WTC11 (cell line): ENCODE data around the gene INAFM2. TPM values are rescaled to one million over a fixed set of nuclear protein-coding genes. Genes with fewer than 3 reads are reported as not detected.

Source experiments
- ATAC-seq: fragments of 200-7000 bp; cut with Tn5 transposase; 2 replicates; pipeline ENCODE4 v1.10.0; 2021; ENCODE audit warnings: mild to moderate bottlenecking, moderate library complexity
- CTCF ChIA-PET: fragments of 300-600 bp; sonication (Branson Sonifier 250); formaldehyde crosslinking; loops from one replicate; lab custom pipeline; 2021; ENCODE audit warnings: antibody characterized with exemption; lab: Charles Lee
- POLR2A ChIA-PET: fragments of 350-600 bp; sonication (Branson Sonifier 250); formaldehyde crosslinking; loops from one replicate; lab custom pipeline; 2021; ENCODE audit warnings: antibody characterized with exemption; lab: Charles Lee
- DNase-seq: peaks from one replicate; pipeline ENCODE4 v3.0.0; 2021; ENCODE audit warnings: low spot score
- H3K27ac Mint-ChIP-seq: 2 replicates; pipeline ENCODE4 v1.8.0; 2021; ENCODE audit warnings: mixed read lengths
- H3K27me3 Mint-ChIP-seq: 2 replicates; pipeline ENCODE4 v1.8.0; 2021; ENCODE audit warnings: low read depth, mild to moderate bottlenecking, moderate library complexity, mixed read lengths
- H3K36me3 Mint-ChIP-seq: 2 replicates; pipeline ENCODE4 v1.8.0; 2021; ENCODE audit warnings: mixed read lengths
- H3K4me1 Mint-ChIP-seq: 2 replicates; pipeline ENCODE4 v1.8.0; 2022; ENCODE audit warnings: mixed read lengths
- H3K4me3 Mint-ChIP-seq: 2 replicates; pipeline ENCODE4 v1.8.0; 2021; ENCODE audit warnings: mild to moderate bottlenecking, moderate library complexity, mixed read lengths
- H3K9me3 Mint-ChIP-seq: 2 replicates; pipeline ENCODE4 v1.8.0; 2021; ENCODE audit warnings: mixed read lengths
- CREB1 ChIP-seq: sonication (generic); formaldehyde crosslinking; IDR thresholded peaks from 2 replicates; pipeline ENCODE4 v1.8.0; 2023; ENCODE audit warnings: mild to moderate bottlenecking, missing genetic modification reagents
- FOXK1 ChIP-seq: sonication (generic); formaldehyde crosslinking; IDR thresholded peaks from 2 replicates; pipeline ENCODE4 v1.8.0; 2022; ENCODE audit warnings: mild to moderate bottlenecking, moderate library complexity, missing genetic modification reagents
- NFE2L1 ChIP-seq: sonication (generic); formaldehyde crosslinking; IDR thresholded peaks from 2 replicates; pipeline ENCODE4 v1.8.1; 2023; ENCODE audit warnings: missing genetic modification reagents
- OVOL2 ChIP-seq: fragments of 250-450 bp; sonication (Bioruptor Pico); IDR thresholded peaks from 2 replicates; pipeline ENCODE4 v1.9.0; 2021; ENCODE audit warnings: mild to moderate bottlenecking, borderline replicate concordance
- RORB ChIP-seq: fragments of 250-450 bp; sonication (Bioruptor Pico); IDR thresholded peaks from 2 replicates; pipeline ENCODE4 v1.9.0; 2021; ENCODE audit warnings: mild to moderate bottlenecking
- ZNF317 ChIP-seq: sonication (generic); formaldehyde crosslinking; IDR thresholded peaks from 2 replicates; pipeline ENCODE4 v1.8.1; 2023; ENCODE audit warnings: low read depth, mild to moderate bottlenecking, moderate library complexity, missing genetic modification reagents, borderline replicate concordance
- ZNF416 ChIP-seq: fragments of 250-450 bp; sonication (Bioruptor Pico); IDR thresholded peaks from 2 replicates; pipeline ENCODE4 v1.9.0; 2021; ENCODE audit warnings: mild to moderate bottlenecking, inconsistent platforms
- total RNA-seq: library from RNA; stranded (reverse); gene quantifications from 3 replicates; pipeline ENCODE4 v1.2.3, GENCODE V29; 2021
- TF ChIP-seq, protein P1 (sequence below): fragments of 250-450 bp; sonication (Bioruptor Pico); IDR thresholded peaks from 2 replicates; pipeline ENCODE4 v1.9.0; 2021; ENCODE audit warnings: mild to moderate bottlenecking, borderline replicate concordance
- TF ChIP-seq, protein P2 (sequence below): fragments of 250-450 bp; sonication (Bioruptor Pico); IDR thresholded peaks from 2 replicates; pipeline ENCODE4 v1.9.0; 2021; ENCODE audit warnings: mild to moderate bottlenecking
- TF ChIP-seq, protein P3 (sequence below): sonication (generic); formaldehyde crosslinking; IDR thresholded peaks from 2 replicates; pipeline ENCODE4 v1.8.1; 2023; ENCODE audit warnings: mild to moderate bottlenecking, moderate library complexity, missing genetic modification reagents
- TF ChIP-seq, protein P4 (sequence below): sonication (generic); formaldehyde crosslinking; IDR thresholded peaks from 2 replicates; pipeline ENCODE4 v1.8.1; 2022; ENCODE audit warnings: mild to moderate bottlenecking, moderate library complexity, missing genetic modification reagents
- TF ChIP-seq, protein P5 (sequence below): sonication (generic); formaldehyde crosslinking; IDR thresholded peaks from 2 replicates; pipeline ENCODE4 v1.8.1; 2022; ENCODE audit warnings: mild to moderate bottlenecking, missing genetic modification reagents, moderate library complexity, borderline replicate concordance
- TF ChIP-seq, protein P6 (sequence below): fragments of 200-600 bp; IDR thresholded peaks from 2 replicates; pipeline ENCODE4 v1.8.0; 2022; ENCODE audit warnings: antibody characterized with exemption
- TF ChIP-seq, protein P7 (sequence below): sonication (generic); formaldehyde crosslinking; IDR thresholded peaks from 2 replicates; pipeline ENCODE4 v1.8.0; 2023; ENCODE audit warnings: missing genetic modification reagents
- TF ChIP-seq, protein P8 (sequence below): sonication (generic); formaldehyde crosslinking; conservative IDR thresholded peaks from 2 replicates; pipeline ENCODE4 v1.8.1; 2022; ENCODE audit warnings: mild to moderate bottlenecking, missing genetic modification reagents
- TF ChIP-seq, protein P9 (sequence below): sonication (generic); formaldehyde crosslinking; IDR thresholded peaks from 2 replicates; pipeline ENCODE4 v1.8.1; 2023; ENCODE audit warnings: mild to moderate bottlenecking, missing genetic modification reagents, moderate library complexity

Gene INAFM2
- total RNA-seq, 1 experiment from 2014 or later, result 34.2 TPM

DNA sequence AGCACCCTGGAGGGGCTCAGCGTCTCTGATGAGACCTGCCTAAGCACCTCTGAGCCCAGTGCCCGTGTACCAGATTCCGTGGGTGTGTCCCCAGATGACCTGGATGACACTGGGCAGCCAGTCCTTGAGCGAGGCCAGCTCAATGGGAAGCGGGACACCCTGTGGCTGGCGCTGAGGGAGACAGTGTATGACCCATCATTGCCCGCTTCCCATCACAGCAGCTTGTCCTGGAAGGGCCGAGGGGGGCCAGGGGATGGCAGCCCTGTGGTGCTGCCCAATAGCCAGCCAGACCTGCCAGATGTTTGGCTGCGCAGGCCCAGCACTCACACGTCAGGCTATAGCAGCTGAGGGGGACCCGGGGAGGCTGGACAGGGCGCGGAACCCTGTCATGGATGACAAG lies 46.5 kb downstream of the INAFM2 start (continued):
- TF ChIP-seq, protein P1, sequence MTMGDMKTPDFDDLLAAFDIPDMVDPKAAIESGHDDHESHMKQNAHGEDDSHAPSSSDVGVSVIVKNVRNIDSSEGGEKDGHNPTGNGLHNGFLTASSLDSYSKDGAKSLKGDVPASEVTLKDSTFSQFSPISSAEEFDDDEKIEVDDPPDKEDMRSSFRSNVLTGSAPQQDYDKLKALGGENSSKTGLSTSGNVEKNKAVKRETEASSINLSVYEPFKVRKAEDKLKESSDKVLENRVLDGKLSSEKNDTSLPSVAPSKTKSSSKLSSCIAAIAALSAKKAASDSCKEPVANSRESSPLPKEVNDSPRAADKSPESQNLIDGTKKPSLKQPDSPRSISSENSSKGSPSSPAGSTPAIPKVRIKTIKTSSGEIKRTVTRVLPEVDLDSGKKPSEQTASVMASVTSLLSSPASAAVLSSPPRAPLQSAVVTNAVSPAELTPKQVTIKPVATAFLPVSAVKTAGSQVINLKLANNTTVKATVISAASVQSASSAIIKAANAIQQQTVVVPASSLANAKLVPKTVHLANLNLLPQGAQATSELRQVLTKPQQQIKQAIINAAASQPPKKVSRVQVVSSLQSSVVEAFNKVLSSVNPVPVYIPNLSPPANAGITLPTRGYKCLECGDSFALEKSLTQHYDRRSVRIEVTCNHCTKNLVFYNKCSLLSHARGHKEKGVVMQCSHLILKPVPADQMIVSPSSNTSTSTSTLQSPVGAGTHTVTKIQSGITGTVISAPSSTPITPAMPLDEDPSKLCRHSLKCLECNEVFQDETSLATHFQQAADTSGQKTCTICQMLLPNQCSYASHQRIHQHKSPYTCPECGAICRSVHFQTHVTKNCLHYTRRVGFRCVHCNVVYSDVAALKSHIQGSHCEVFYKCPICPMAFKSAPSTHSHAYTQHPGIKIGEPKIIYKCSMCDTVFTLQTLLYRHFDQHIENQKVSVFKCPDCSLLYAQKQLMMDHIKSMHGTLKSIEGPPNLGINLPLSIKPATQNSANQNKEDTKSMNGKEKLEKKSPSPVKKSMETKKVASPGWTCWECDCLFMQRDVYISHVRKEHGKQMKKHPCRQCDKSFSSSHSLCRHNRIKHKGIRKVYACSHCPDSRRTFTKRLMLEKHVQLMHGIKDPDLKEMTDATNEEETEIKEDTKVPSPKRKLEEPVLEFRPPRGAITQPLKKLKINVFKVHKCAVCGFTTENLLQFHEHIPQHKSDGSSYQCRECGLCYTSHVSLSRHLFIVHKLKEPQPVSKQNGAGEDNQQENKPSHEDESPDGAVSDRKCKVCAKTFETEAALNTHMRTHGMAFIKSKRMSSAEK (CRISPR knock-in tag), result no peak
- TF ChIP-seq OVOL2 (CRISPR knock-in tag), result no peak
- TF ChIP-seq, protein P2, sequence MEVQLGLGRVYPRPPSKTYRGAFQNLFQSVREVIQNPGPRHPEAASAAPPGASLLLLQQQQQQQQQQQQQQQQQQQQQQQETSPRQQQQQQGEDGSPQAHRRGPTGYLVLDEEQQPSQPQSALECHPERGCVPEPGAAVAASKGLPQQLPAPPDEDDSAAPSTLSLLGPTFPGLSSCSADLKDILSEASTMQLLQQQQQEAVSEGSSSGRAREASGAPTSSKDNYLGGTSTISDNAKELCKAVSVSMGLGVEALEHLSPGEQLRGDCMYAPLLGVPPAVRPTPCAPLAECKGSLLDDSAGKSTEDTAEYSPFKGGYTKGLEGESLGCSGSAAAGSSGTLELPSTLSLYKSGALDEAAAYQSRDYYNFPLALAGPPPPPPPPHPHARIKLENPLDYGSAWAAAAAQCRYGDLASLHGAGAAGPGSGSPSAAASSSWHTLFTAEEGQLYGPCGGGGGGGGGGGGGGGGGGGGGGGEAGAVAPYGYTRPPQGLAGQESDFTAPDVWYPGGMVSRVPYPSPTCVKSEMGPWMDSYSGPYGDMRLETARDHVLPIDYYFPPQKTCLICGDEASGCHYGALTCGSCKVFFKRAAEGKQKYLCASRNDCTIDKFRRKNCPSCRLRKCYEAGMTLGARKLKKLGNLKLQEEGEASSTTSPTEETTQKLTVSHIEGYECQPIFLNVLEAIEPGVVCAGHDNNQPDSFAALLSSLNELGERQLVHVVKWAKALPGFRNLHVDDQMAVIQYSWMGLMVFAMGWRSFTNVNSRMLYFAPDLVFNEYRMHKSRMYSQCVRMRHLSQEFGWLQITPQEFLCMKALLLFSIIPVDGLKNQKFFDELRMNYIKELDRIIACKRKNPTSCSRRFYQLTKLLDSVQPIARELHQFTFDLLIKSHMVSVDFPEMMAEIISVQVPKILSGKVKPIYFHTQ (CRISPR knock-in tag), result no peak
- TF ChIP-seq, protein P3, sequence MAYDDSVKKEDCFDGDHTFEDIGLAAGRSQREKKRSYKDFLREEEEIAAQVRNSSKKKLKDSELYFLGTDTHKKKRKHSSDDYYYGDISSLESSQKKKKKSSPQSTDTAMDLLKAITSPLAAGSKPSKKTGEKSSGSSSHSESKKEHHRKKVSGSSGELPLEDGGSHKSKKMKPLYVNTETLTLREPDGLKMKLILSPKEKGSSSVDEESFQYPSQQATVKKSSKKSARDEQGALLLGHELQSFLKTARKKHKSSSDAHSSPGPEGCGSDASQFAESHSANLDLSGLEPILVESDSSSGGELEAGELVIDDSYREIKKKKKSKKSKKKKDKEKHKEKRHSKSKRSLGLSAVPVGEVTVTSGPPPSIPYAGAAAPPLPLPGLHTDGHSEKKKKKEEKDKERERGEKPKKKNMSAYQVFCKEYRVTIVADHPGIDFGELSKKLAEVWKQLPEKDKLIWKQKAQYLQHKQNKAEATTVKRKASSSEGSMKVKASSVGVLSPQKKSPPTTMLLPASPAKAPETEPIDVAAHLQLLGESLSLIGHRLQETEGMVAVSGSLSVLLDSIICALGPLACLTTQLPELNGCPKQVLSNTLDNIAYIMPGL (CRISPR knock-in tag), result no peak
- TF ChIP-seq, protein P4, sequence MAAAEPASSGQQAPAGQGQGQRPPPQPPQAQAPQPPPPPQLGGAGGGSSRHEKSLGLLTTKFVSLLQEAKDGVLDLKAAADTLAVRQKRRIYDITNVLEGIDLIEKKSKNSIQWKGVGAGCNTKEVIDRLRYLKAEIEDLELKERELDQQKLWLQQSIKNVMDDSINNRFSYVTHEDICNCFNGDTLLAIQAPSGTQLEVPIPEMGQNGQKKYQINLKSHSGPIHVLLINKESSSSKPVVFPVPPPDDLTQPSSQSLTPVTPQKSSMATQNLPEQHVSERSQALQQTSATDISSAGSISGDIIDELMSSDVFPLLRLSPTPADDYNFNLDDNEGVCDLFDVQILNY, result no peak
- TF ChIP-seq, protein P5, sequence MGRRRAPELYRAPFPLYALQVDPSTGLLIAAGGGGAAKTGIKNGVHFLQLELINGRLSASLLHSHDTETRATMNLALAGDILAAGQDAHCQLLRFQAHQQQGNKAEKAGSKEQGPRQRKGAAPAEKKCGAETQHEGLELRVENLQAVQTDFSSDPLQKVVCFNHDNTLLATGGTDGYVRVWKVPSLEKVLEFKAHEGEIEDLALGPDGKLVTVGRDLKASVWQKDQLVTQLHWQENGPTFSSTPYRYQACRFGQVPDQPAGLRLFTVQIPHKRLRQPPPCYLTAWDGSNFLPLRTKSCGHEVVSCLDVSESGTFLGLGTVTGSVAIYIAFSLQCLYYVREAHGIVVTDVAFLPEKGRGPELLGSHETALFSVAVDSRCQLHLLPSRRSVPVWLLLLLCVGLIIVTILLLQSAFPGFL (CRISPR knock-in tag), result no peak
- no peak for TF ChIP-seq RORB (CRISPR knock-in tag)
- no peak for TF ChIP-seq NFE2L1 (CRISPR knock-in tag)
- TF ChIP-seq, protein P6, sequence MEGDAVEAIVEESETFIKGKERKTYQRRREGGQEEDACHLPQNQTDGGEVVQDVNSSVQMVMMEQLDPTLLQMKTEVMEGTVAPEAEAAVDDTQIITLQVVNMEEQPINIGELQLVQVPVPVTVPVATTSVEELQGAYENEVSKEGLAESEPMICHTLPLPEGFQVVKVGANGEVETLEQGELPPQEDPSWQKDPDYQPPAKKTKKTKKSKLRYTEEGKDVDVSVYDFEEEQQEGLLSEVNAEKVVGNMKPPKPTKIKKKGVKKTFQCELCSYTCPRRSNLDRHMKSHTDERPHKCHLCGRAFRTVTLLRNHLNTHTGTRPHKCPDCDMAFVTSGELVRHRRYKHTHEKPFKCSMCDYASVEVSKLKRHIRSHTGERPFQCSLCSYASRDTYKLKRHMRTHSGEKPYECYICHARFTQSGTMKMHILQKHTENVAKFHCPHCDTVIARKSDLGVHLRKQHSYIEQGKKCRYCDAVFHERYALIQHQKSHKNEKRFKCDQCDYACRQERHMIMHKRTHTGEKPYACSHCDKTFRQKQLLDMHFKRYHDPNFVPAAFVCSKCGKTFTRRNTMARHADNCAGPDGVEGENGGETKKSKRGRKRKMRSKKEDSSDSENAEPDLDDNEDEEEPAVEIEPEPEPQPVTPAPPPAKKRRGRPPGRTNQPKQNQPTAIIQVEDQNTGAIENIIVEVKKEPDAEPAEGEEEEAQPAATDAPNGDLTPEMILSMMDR, result no peak
- no peak for TF ChIP-seq ZNF416 (CRISPR knock-in tag)
- TF ChIP-seq, protein P7, sequence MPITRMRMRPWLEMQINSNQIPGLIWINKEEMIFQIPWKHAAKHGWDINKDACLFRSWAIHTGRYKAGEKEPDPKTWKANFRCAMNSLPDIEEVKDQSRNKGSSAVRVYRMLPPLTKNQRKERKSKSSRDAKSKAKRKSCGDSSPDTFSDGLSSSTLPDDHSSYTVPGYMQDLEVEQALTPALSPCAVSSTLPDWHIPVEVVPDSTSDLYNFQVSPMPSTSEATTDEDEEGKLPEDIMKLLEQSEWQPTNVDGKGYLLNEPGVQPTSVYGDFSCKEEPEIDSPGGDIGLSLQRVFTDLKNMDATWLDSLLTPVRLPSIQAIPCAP, result no peak

DNA sequence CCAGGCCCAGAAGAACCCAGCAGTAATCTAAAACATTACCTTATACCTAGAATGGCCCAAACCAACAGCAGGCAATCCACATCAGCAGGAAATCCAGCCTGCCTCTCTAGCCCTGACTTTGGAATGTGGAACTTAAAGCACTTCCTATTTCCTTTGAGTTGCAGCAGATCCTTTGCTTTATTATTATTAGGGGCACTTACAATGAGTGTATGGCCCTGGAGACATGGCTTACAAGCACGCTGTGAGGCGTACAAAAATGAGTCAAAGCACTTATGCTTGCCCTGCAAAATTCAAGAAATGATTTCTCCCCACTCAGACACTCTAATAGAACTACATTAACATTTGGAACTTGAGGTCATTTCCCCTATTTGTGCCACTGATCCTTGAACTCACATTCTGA lies 49.5 kb downstream of the INAFM2 start:
- Mint-ChIP-seq H3K4me1 (peaks cover 24% of the 10 kb centered on the region), H3K9me3 (no peaks in the 10 kb centered on the region), H3K27ac (peak overlapping the region; percentile 71), H3K27me3 (peaks cover 29% of the 10 kb centered on the region), H3K36me3 (no peaks in the 10 kb centered on the region), H3K4me3 (no peak overlapping the region)
- TF ChIP-seq, protein P3 (CRISPR knock-in tag), result no peak
- TF ChIP-seq, protein P8, sequence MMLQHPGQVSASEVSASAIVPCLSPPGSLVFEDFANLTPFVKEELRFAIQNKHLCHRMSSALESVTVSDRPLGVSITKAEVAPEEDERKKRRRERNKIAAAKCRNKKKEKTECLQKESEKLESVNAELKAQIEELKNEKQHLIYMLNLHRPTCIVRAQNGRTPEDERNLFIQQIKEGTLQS (CRISPR knock-in tag), result no peak
- no peak for TF ChIP-seq CREB1 (CRISPR knock-in tag)
- TF ChIP-seq ZNF317 (CRISPR knock-in tag), result no peak
- TF ChIP-seq FOXK1 (CRISPR knock-in tag), result no peak
- TF ChIP-seq, protein P9, sequence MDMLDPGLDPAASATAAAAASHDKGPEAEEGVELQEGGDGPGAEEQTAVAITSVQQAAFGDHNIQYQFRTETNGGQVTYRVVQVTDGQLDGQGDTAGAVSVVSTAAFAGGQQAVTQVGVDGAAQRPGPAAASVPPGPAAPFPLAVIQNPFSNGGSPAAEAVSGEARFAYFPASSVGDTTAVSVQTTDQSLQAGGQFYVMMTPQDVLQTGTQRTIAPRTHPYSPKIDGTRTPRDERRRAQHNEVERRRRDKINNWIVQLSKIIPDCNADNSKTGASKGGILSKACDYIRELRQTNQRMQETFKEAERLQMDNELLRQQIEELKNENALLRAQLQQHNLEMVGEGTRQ (CRISPR knock-in tag), result no peak
- no peak for TF ChIP-seq OVOL2 (CRISPR knock-in tag)
- CTCF ChIA-PET, result interaction anchor here (1.3 to 8.4 kb wide), 5 partner anchors 9 to 98 kb away, joined by 3 to 78 read pairs (median 5); partner anchors contain the start of gene KNSTRN
- POLR2A ChIA-PET, result no interaction called here
- no peak for DNase-seq
- ATAC-seq, result peak; percentile 13
